GM21528 (cell line): ENCODE results near the gene DMRTB1.

ENCODE experiments used
- ATAC-seq: cut with Tn5 transposase; IDR thresholded peaks from one replicate; pipeline ENCODE4 v1.9.1; 2021; ENCODE audit warnings: mild to moderate bottlenecking, moderate library complexity; ENCODE audit not compliant: unreplicated experiment, low FRiP score

DMRTB1 gene

GRCh38 chr1:53459321-53460175, at the start of gene DMRTB1:
TSS of gene DMRTB1 (plus strand) at chr1:53459399. CDS start at chr1:53459454, 55 bp downstream.
- no peak for ATAC-seq

DNA sequence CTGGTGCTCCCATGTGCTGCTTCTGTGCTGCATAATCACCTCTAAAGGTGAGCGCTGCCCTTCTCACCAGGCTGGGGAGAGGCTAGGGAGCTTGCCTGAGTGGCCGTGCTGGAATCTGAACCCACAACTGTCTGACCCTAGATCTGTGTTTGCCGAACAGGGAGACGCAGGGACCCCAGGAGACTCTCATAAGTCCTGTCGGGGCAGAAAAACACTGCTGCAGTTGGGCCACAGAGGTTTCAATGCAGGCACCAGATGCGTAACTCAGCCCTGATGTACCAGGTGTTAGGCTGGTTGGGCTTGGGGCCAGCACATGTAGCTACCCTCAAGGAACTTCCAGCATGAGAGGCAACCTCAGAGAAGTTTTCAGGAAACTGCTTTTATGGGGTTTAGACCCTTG, 49.5 kb upstream of the DMRTB1 start:
- no peak for ATAC-seq

DNA sequence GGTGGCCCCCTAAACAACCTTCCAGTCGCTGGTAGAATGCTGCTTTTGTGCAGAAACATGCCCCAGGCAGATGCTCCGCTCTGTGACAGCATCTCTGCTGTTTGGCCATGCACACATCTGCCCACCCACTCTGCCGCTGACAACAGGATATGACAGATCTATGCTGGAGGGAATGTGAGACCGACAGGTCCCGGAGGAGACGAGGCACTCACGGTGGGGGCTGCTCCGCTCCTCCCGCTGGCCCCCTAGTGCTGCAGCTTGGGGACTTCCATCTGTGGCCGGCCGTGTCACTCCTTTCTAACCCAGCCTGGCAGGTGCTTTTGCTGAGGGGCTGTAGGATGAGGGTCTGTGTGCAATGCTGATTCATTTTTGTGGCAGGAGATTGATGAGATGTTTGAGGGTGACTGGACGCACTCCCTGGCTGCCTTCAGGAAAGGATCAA, 49.1 kb upstream of the DMRTB1 start:
- ATAC-seq, result no peak

- ATAC-seq, result no peak
These were observed 48.5 kb upstream of the DMRTB1 start for GRCh38 chr1:53410701-53411100.

GRCh38 chr1:53411541-53412152, 47.6 kb upstream of the DMRTB1 start:
- no peak for ATAC-seq

- ATAC-seq, result no peak
These were observed 46.7 kb upstream of the DMRTB1 start for GRCh38 chr1:53412285-53413174.

DNA sequence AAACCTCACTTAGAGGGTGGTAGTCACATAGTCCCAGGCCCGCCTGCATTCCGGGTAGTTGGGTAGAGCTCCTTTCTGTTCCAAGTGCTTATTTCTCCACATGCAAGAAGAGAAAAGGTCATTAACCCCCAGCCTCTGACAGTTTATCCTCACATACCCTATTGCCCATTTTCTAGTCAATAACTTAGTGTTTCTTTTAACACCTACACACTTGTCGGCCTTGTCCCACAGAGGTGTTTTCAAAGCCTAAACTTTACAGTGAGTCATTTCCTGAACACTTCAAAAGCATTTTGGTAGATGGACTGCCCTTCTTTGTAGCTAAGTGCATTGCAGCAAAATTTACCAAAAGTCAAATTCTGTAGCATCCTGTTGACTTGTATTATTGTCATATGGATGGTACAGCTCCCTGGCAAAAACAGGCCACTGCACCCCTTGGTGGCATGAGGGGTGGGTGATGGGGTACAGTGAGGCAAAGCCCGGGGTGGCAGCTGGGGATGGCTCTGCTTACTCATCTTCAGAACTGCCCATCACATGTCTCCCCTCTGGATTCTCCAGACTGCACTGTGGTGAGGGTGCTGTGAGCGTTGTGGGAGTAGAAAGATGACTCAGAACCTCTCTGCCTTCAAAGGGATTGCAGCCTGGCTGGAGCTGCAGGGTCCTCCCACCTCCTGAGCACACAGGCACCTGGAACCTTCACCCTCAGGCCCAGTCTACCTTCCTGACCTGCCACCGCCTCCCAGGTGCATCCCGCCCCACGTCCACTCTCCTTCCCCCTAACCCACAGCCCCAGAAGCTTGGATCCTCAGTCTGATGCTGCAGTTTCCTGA, 45.8 kb upstream of the DMRTB1 start:
- no peak for ATAC-seq

DNA sequence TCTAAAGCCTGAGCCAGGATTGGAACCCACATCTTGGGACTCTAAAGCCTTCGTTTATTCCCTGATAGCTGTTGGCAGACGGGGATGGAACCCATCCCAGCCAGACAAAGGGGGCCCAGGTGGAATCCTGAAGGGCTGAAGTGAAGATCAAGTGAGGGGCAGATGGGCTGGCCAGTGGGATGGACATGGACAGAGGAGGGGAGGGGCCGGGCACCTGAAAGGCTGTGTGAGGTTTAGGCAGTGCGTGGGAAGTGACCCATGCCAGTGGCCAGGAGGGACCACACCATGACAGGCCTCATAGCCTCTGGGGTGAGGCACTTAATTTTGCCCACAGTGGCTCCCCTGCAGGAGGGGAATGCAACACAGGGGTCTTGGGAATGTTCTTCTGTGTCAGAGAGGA, 44.6 kb upstream of the DMRTB1 start:
- no peak for ATAC-seq

DNA sequence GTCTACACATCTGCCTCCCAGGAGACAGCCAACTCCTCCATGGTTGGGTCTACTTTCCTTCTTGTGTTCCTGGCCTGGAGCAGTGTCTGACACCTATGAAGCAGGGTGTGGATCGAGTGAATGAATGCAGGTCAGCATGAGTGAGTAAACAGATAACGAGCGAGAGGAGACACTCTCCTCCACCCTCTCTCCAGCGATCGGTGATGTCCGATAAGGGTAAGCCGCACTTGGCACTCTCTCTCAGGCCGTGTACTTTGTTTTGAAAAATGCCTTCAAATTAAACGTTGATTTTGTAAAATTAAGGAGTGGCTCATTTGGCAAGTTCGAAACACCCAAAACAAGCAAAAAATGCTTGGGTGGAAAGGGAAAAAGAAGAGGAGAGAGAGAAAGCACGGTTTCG, 43.8 kb upstream of the DMRTB1 start:
- no peak for ATAC-seq

GRCh38 chr1:53416269-53416813, 42.9 kb upstream of the DMRTB1 start:
- no peak for ATAC-seq

- no peak for ATAC-seq
These were observed 42.1 kb upstream of the DMRTB1 start for GRCh38 chr1:53417074-53417511.

DNA sequence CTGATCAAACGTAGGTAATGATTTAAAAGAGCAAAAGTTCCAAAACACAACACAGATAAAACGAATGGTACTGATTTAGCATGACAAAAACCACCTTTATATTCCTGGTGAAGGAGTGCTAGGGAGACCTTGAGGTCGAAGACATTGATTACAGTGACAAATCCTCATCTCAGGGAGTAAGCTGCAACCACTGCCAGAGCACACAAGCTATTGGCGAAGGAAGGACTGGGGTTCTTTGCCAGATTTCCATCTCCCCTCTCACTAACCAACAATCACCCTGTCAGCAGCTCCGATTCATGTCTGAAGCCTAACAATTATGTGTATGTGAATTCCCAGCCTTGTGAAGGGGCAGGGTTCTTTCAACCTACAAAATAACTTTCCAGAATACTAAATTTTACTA, 40.2 kb upstream of the DMRTB1 start:
- ATAC-seq, result no peak

- ATAC-seq, result no peak
These were observed 38.9 kb upstream of the DMRTB1 start for GRCh38 chr1:53420341-53420740.

GRCh38 chr1:53421208-53421607, 38.0 kb upstream of the DMRTB1 start:
- no peak for ATAC-seq

GRCh38 chr1:53430261-53430660, 28.9 kb upstream of the DMRTB1 start:
- no peak for ATAC-seq

- no peak for ATAC-seq
These were observed 28.4 kb upstream of the DMRTB1 start for GRCh38 chr1:53430779-53431178.

- no peak for ATAC-seq
These were observed 28.0 kb upstream of the DMRTB1 start for GRCh38 chr1:53431244-53431643.

GRCh38 chr1:53431805-53432565, 27.2 kb upstream of the DMRTB1 start:
- ATAC-seq, result no peak

DNA sequence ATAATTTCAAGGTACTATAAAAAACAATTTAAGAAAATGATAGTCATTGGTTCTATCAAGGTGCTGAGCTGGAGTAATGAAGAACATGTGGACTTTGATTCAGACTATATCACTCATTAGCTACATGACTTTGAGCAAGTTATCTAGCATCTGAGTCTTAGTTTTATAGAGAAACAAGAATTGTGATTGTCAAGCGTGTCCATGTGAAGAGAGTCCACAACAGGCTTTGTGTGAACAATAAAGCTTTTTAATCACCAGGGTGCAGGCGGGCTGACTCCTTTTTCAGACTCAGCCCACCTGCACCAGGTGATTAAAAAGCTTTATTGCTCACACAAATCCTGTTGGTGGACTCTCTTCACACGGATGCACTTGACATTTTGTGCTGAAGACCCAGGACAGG, 26.6 kb upstream of the DMRTB1 start:
- ATAC-seq, result no peak
